H9 (cell line): ENCODE data around the gene MKI67. TPM values are rescaled to one million over a fixed set of nuclear protein-coding genes. Genes with fewer than 3 reads are reported as not detected.

Experiments used
- DNase-seq: peaks from one replicate; pipeline ENCODE4 v3.0.0-alpha.2; 2017
- H2AFZ ChIP-seq: one replicate; pipeline ENCODE4 v1.6.1; 2013; ENCODE audit warnings: mild to moderate bottlenecking, low read length, control low read depth, moderate library complexity
- H2AK5ac ChIP-seq: 2 replicates; pipeline ENCODE4 v1.6.1; 2013; ENCODE audit warnings: low read length, control low read depth, mixed read lengths; ENCODE audit not compliant: insufficient read length
- H2BK120ac ChIP-seq: one replicate; pipeline ENCODE4 v1.6.1; 2013; ENCODE audit warnings: low read depth, mild to moderate bottlenecking, low read length, control low read depth, inconsistent platforms; ENCODE audit not compliant: poor library complexity, severe bottlenecking
- H2BK12ac ChIP-seq: 2 replicates; pipeline ENCODE4 v1.6.1; 2013; ENCODE audit warnings: low read length, control low read depth, mixed read lengths, low read depth; ENCODE audit not compliant: insufficient read length
- H2BK15ac ChIP-seq: 2 replicates; pipeline ENCODE4 v1.6.1; 2013; ENCODE audit warnings: low read depth, low read length, control low read depth
- H2BK20ac ChIP-seq: one replicate; pipeline ENCODE4 v1.6.1; 2013; ENCODE audit warnings: low read depth, mild to moderate bottlenecking, low read length, control low read depth, inconsistent platforms; ENCODE audit not compliant: poor library complexity, severe bottlenecking
- H2BK5ac ChIP-seq: 2 replicates; pipeline ENCODE4 v1.6.1; 2013; ENCODE audit warnings: low read length, control low read depth, mixed read lengths; ENCODE audit not compliant: insufficient read length
- H3K14ac ChIP-seq: 2 replicates; pipeline ENCODE4 v1.6.1; 2013; ENCODE audit warnings: low read length, control low read depth; ENCODE audit not compliant: insufficient read depth
- H3K18ac ChIP-seq: 2 replicates; pipeline ENCODE4 v1.6.1; 2013; ENCODE audit warnings: low read depth, mild to moderate bottlenecking, mixed read lengths, low read length, control low read depth; ENCODE audit not compliant: insufficient read length
- H3K23ac ChIP-seq: 2 replicates; pipeline ENCODE4 v1.6.1; 2013; ENCODE audit warnings: low read length, control low read depth, mixed read lengths, low read depth; ENCODE audit not compliant: insufficient read length
- H3K23me2 ChIP-seq: 2 replicates; pipeline ENCODE4 v1.6.1; 2013; ENCODE audit warnings: low read depth, mild to moderate bottlenecking, mixed read lengths, low read length, control low read depth; ENCODE audit not compliant: insufficient read length, poor library complexity, severe bottlenecking
- H3K27ac ChIP-seq: 2 replicates; pipeline ENCODE4 v1.5.1; 2013; ENCODE audit warnings: low read length, control low read depth, mixed read lengths, low read depth; ENCODE audit not compliant: insufficient read length
- H3K27me3 ChIP-seq: 2 replicates; pipeline ENCODE4 v1.6.1; 2013; ENCODE audit warnings: low read length, control low read depth, inconsistent platforms; ENCODE audit not compliant: insufficient read depth
- H3K4ac ChIP-seq: 2 replicates; pipeline ENCODE4 v1.6.1; 2013; ENCODE audit warnings: low read depth, mild to moderate bottlenecking, control low read depth, inconsistent platforms, low read length, moderate library complexity
- H3K4me1 ChIP-seq: 2 replicates; pipeline ENCODE4 v1.6.1; 2013; ENCODE audit warnings: low read length, control low read depth, inconsistent platforms; ENCODE audit not compliant: insufficient read depth
- H3K4me2 ChIP-seq: 2 replicates; pipeline ENCODE4 v1.6.1; 2013; ENCODE audit warnings: low read length, control low read depth, mixed read lengths; ENCODE audit not compliant: insufficient read length, insufficient read depth
- H3K56ac ChIP-seq: 2 replicates; pipeline ENCODE4 v1.6.1; 2013; ENCODE audit warnings: low read depth, mild to moderate bottlenecking, mixed read lengths, low read length, control low read depth; ENCODE audit not compliant: insufficient read length
- H3K79me1 ChIP-seq: 2 replicates; pipeline ENCODE4 v1.6.1; 2013; ENCODE audit warnings: low read depth, mild to moderate bottlenecking, moderate library complexity, low read length, control low read depth, inconsistent platforms; ENCODE audit not compliant: insufficient read depth, poor library complexity, severe bottlenecking
- H3K79me2 ChIP-seq: 2 replicates; pipeline ENCODE4 v1.6.1; 2013; ENCODE audit warnings: low read length, control low read depth, inconsistent platforms; ENCODE audit not compliant: insufficient read depth
- H3K9ac ChIP-seq: 2 replicates; pipeline ENCODE4 v1.6.1; 2013; ENCODE audit warnings: low read length, control low read depth, mixed read lengths; ENCODE audit not compliant: insufficient read length; ENCODE audit errors: extremely low read depth
- H3K9me3 ChIP-seq: one replicate; pipeline ENCODE4 v1.6.1; 2013; ENCODE audit warnings: low read depth, low read length, inconsistent platforms; ENCODE audit not compliant: control insufficient read depth
- H3T11ph ChIP-seq: one replicate; pipeline ENCODE4 v1.6.1; 2013; ENCODE audit warnings: mild to moderate bottlenecking, low read length, control low read depth, inconsistent platforms
- H4K20me1 ChIP-seq: one replicate; pipeline ENCODE4 v1.6.1; 2013; ENCODE audit not compliant: control insufficient read depth, insufficient read length, insufficient read depth
- H4K5ac ChIP-seq: 2 replicates; pipeline ENCODE4 v1.6.1; 2013; ENCODE audit warnings: low read depth, mild to moderate bottlenecking, mixed read lengths, low read length, control low read depth; ENCODE audit not compliant: insufficient read length
- H4K8ac ChIP-seq: replicated peaks from 2 replicates; pipeline ENCODE4 v1.6.1; 2013; ENCODE audit warnings: low read length, control low read depth, mixed read lengths, low read depth; ENCODE audit not compliant: insufficient read length
- H4K91ac ChIP-seq: 2 replicates; pipeline ENCODE4 v1.6.1; 2013; ENCODE audit warnings: low read depth, mild to moderate bottlenecking, moderate library complexity, mixed read lengths, low read length, control low read depth; ENCODE audit not compliant: insufficient read length
- H3K27ac Mint-ChIP-seq, 3 experiments: 2 replicates in 2 of 3; 3 replicates in 1 of 3; pipeline ENCODE4 v1.8.0; 2020 to 2021; ENCODE audit warnings: mixed read lengths in 3 of 3, mild to moderate bottlenecking in 1 of 3, moderate library complexity in 1 of 3
- H3K27me3 Mint-ChIP-seq: 2 replicates; pipeline ENCODE4 v1.8.0; 2021; ENCODE audit warnings: low read depth, mild to moderate bottlenecking, moderate library complexity, mixed read lengths
- H3K36me3 Mint-ChIP-seq, 3 experiments: 2 replicates in 2 of 3; 3 replicates in 1 of 3; pipeline ENCODE4 v1.8.0; 2020 to 2021; ENCODE audit warnings: low read depth in 3 of 3, mixed read lengths in 3 of 3; ENCODE audit not compliant: insufficient read depth in 1 of 3
- H3K4me1 Mint-ChIP-seq, 2 experiments: 2 replicates each; pipeline ENCODE4 v1.8.0; 2020; ENCODE audit warnings: mixed read lengths in 2 of 2
- H3K4me3 Mint-ChIP-seq, 2 experiments: 2 replicates in 1 of 2; 3 replicates in 1 of 2; pipeline ENCODE4 v1.8.0; 2020 to 2021; ENCODE audit warnings: mild to moderate bottlenecking in 2 of 2, mixed read lengths in 2 of 2, moderate library complexity in 1 of 2
- H3K9me3 Mint-ChIP-seq, 2 experiments: 2 replicates in 1 of 2; 3 replicates in 1 of 2; pipeline ENCODE4 v1.8.0; 2020; ENCODE audit warnings: mild to moderate bottlenecking in 2 of 2, mixed read lengths in 2 of 2, moderate library complexity in 1 of 2
- WGBS: extraction: QIAGEN DNeasy Blood & Tissue Kit; methylation state at CpG from one replicate; pipeline ENCODE4 v1.1.7; 2013; ENCODE audit warnings: missing lambda C conversion rate, low lambda C conversion rate, mixed read lengths; ENCODE audit not compliant: insufficient read length; ENCODE audit errors: extremely low coverage; 5-methylcytosine and 5-hydroxymethylcytosine counted together
- total RNA-seq: library from RNA; stranded (reverse); gene quantifications from 2 replicates; pipeline ENCODE4 v1.2.1, GENCODE V29; 2021
- TF ChIP-seq, protein P1 (sequence below): fragments of 200-600 bp; sonication (generic); conservative IDR thresholded peaks from 3 replicates; pipeline ENCODE4 v1.8.0; 2021; ENCODE audit warnings: antibody characterized with exemption, mild to moderate bottlenecking

Gene MKI67
- total RNA-seq, 1 experiment from 2014 or later, result 108 TPM

DNA sequence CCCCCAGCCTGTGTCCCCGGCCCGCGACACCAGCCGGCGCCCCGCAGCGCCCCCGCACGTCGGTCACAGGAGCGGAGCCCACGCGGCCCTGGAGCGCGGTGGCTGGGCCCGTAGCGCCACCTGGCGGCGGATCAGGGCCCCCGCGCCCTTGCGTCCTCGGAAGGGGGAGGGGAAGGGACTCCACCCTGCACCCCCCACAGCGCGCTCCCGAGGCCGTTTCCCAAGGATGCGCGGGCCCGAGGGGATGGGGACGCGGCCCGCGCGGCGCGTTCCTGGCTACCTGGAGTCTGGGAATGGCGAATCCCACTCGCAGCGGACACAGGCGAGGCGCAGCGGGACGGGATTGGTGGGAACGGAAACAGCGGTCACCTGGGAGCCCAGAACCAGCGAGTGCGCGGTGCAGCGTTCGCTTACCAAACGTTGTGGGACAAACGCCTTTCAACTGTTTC, 23.8 kb upstream of the MKI67 start:
- H3K27ac Mint-ChIP-seq, result no peak overlapping the region

More for the DNA sequence above, 23.8 kb upstream of the MKI67 start:
- Histone ChIP-seq H3K4ac (no peak overlapping the region), H3K9me3 (no peaks in the 10 kb centered on the region), H3K56ac (no peak overlapping the region), H2BK20ac (no peak overlapping the region), H3K23ac (no peak overlapping the region), H2AFZ (no peak overlapping the region), H2BK120ac (no peak overlapping the region), H3K79me2 (no peaks in the 10 kb centered on the region), H4K8ac (no peak overlapping the region), H4K20me1 (no peaks in the 10 kb centered on the region), H3K14ac (no peak overlapping the region), H3K79me1 (no peaks in the 10 kb centered on the region), H3K4me1 (no peaks in the 10 kb centered on the region), H2BK15ac (no peak overlapping the region), H3K4me2 (peak overlapping the region; percentile 55), H3K27me3 (no peaks in the 10 kb centered on the region), H2AK5ac (no peak overlapping the region), H2BK12ac (no peak overlapping the region), H3K18ac (no peak overlapping the region), H4K91ac (no peak overlapping the region), H2BK5ac (no peak overlapping the region), H3T11ph (no peak overlapping the region), H4K5ac (no peak overlapping the region), H3K23me2 (no peaks in the 10 kb centered on the region), H3K9ac (no peak overlapping the region), H3K27ac (no peak overlapping the region)
- Mint-ChIP-seq H3K4me3 (peak overlapping the region; percentile 66 to 75), H3K4me1 (peaks cover 12 to 14% of the 10 kb centered on the region in 2 experiments), H3K9me3 (peaks cover 0 to 2% of the 10 kb centered on the region in 2 experiments; a peak in 1 of 5 replicates), H3K36me3 (no peaks in the 10 kb centered on the region), H3K27me3 (peaks cover 47% of the 10 kb centered on the region)
- DNase-seq, result peak; percentile 78
- TF ChIP-seq, protein P1, sequence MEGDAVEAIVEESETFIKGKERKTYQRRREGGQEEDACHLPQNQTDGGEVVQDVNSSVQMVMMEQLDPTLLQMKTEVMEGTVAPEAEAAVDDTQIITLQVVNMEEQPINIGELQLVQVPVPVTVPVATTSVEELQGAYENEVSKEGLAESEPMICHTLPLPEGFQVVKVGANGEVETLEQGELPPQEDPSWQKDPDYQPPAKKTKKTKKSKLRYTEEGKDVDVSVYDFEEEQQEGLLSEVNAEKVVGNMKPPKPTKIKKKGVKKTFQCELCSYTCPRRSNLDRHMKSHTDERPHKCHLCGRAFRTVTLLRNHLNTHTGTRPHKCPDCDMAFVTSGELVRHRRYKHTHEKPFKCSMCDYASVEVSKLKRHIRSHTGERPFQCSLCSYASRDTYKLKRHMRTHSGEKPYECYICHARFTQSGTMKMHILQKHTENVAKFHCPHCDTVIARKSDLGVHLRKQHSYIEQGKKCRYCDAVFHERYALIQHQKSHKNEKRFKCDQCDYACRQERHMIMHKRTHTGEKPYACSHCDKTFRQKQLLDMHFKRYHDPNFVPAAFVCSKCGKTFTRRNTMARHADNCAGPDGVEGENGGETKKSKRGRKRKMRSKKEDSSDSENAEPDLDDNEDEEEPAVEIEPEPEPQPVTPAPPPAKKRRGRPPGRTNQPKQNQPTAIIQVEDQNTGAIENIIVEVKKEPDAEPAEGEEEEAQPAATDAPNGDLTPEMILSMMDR, result peak; percentile 85
- WGBS, result no CpG with 5 or more reads among the region's 53 CpGs
